SK-N-SH treated with all-trans-retinoic acid at 6 μM for 48 hours (cell line): Measurements from ENCODE around the gene TSGA10IP.

Experiments used
- CSDC2 ChIP-seq: fragments of 250-450 bp; sonication (Bioruptor Pico); IDR thresholded peaks from 2 replicates; pipeline ENCODE4 v1.5.0; 2020; ENCODE audit warnings: mild to moderate bottlenecking, moderate library complexity
- ESRRG ChIP-seq: fragments of 250-450 bp; sonication (Bioruptor Pico); IDR thresholded peaks from 2 replicates; pipeline ENCODE4 v1.6.1; 2021; ENCODE audit warnings: mild to moderate bottlenecking
- ZNF565 ChIP-seq: fragments of 450-650 bp; formaldehyde crosslinking; conservative IDR thresholded peaks from 2 replicates; pipeline ENCODE4 v1.5.0; 2020; ENCODE audit warnings: low read depth, mild to moderate bottlenecking, moderate library complexity
- TF ChIP-seq, protein P1 (sequence below): fragments of 250-450 bp; sonication (Bioruptor Pico); IDR thresholded peaks from 2 replicates; pipeline ENCODE4 v1.5.1; 2020; ENCODE audit warnings: low read depth, mild to moderate bottlenecking, moderate library complexity

- TF ChIP-seq ZNF565 (CRISPR knock-in tag) (no peak), CSDC2 (CRISPR knock-in tag) (no peak), ESRRG (CRISPR knock-in tag) (no peak)
- TF ChIP-seq, protein P1, sequence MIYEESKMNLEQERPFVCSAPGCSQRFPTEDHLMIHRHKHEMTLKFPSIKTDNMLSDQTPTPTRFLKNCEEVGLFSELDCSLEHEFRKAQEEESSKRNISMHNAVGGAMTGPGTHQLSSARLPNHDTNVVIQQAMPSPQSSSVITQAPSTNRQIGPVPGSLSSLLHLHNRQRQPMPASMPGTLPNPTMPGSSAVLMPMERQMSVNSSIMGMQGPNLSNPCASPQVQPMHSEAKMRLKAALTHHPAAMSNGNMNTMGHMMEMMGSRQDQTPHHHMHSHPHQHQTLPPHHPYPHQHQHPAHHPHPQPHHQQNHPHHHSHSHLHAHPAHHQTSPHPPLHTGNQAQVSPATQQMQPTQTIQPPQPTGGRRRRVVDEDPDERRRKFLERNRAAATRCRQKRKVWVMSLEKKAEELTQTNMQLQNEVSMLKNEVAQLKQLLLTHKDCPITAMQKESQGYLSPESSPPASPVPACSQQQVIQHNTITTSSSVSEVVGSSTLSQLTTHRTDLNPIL (CRISPR knock-in tag), result no peak
Observed at GRCh38 chr11:65962141-65962564, 16.9 kb downstream of the TSGA10IP start.
